HCT116 (cell line): ENCODE measurements around the gene HIPK2. TPM values are rescaled to one million over a fixed set of nuclear protein-coding genes. Genes with fewer than 3 reads are reported as not detected.

Experiments
- ATAC-seq: fragments of 200-7000 bp; cut with Tn5 transposase; 2 replicates; pipeline ENCODE4 v1.9.1; 2020; ENCODE audit warnings: mild to moderate bottlenecking, moderate library complexity
- BruUV-seq: library from RNA; stranded (reverse); fragments of 400-500 nt; replicated peaks from 2 replicates; lab custom pipeline; 2021; lab: Mats Ljungman, UMichigan
- CTCF ChIA-PET: fragments of 300-600 bp; sonication (Branson Sonifier 250); formaldehyde crosslinking; loops from one replicate; lab custom pipeline; 2021; ENCODE audit warnings: antibody characterized with exemption; lab: Charles Lee
- POLR2A ChIA-PET: fragments of 300-600, 350-600 bp; sonication (Branson Sonifier 250); formaldehyde crosslinking; loops from one replicate; lab custom pipeline; 2021; ENCODE audit warnings: antibody characterized with exemption; lab: Charles Lee
- RAD21 ChIA-PET, 2 experiments: fragments of 300-600 bp; sonication (Branson Sonifier 250); formaldehyde crosslinking; loops; one replicate each; lab custom pipeline; 2023; ENCODE audit warnings: low total read pairs in 2 of 2; ENCODE audit not compliant: uncharacterized antibody in 2 of 2, unreplicated experiment in 2 of 2, low non-redundant PET in 1 of 2; lab: Charles Lee
- DNase-seq: peaks from one replicate; pipeline ENCODE4 v3.0.0-alpha.2; 2010; ENCODE audit warnings: low read depth, low spot score
- H2AFZ ChIP-seq: fragments of 200-600 bp; shearing (Covaris generic), sonication (generic); 2 replicates; pipeline ENCODE4 v1.6.1; 2017; ENCODE audit warnings: low read depth, mixed run types, mixed read lengths, antibody characterized with exemption, low read length; ENCODE audit not compliant: poor library complexity, severe bottlenecking
- H3K27ac ChIP-seq: 2 replicates; pipeline ENCODE4 v1.5.1; 2012; ENCODE audit warnings: low read depth, low read length
- H3K27me3 ChIP-seq: fragments of 200-600 bp; sonication (generic); 2 replicates; pipeline ENCODE4 v1.6.1; 2016; ENCODE audit warnings: mixed run types, low read length, mixed read lengths; ENCODE audit not compliant: insufficient read depth
- H3K36me3 ChIP-seq, 2 experiments: fragments of 200-500 bp in 1 of 2; fragments of 200-600 bp in 1 of 2; sonication (Bioruptor generic) in 1 of 2; sonication (generic) in 1 of 2; 2 replicates each; pipeline versions ENCODE4 v1.5.1 to v1.6.1; 2014 to 2016; ENCODE audit warnings: low read length in 2 of 2, inconsistent platforms in 1 of 2, mixed read lengths in 1 of 2, mixed run types in 1 of 2; ENCODE audit not compliant: insufficient read depth in 2 of 2, control insufficient read depth in 1 of 2
- H3K4me1 ChIP-seq, 2 experiments: fragments of 200-600 bp in 1 of 2; sonication (generic) in 1 of 2; 2 replicates each; pipeline versions ENCODE4 v1.5.1 to v1.6.1; 2012 to 2017; ENCODE audit warnings: low read length in 2 of 2, inconsistent platforms in 1 of 2, mild to moderate bottlenecking in 1 of 2, mixed read lengths in 1 of 2, mixed run types in 1 of 2, moderate library complexity in 1 of 2; ENCODE audit not compliant: insufficient read depth in 2 of 2, control insufficient read depth in 1 of 2
- H3K4me2 ChIP-seq: fragments of 200-600 bp; sonication (generic); 2 replicates; pipeline ENCODE4 v1.6.1; 2017; ENCODE audit warnings: mixed run types, low read length, mixed read lengths
- H3K4me3 ChIP-seq, 2 experiments: fragments of 200-600 bp in 1 of 2; sonication (generic) in 1 of 2; replicated peaks in 1 of 2; 2 replicates each; pipeline ENCODE4 v1.5.1; 2011 to 2016; ENCODE audit warnings: low read length in 2 of 2, control low read depth in 1 of 2, low read depth in 1 of 2, mild to moderate bottlenecking in 1 of 2, mixed read lengths in 1 of 2, mixed run types in 1 of 2
- H3K79me2 ChIP-seq: fragments of 200-600 bp; sonication (generic); 2 replicates; pipeline ENCODE4 v1.6.1; 2017; ENCODE audit warnings: mild to moderate bottlenecking, mixed run types, low read length, moderate library complexity, mixed read lengths; ENCODE audit not compliant: insufficient read depth
- H3K9ac ChIP-seq: fragments of 200-600 bp; sonication (generic); 2 replicates; pipeline ENCODE4 v1.6.1; 2016; ENCODE audit warnings: low read length, mixed read lengths
- H3K9me2 ChIP-seq: fragments of 200-600 bp; sonication (generic), shearing (Covaris generic); 2 replicates; pipeline ENCODE4 v1.6.1; 2017; ENCODE audit warnings: mixed run types, mild to moderate bottlenecking, moderate library complexity; ENCODE audit not compliant: insufficient read depth
- H3K9me3 ChIP-seq, 2 experiments: fragments of 200-500 bp in 1 of 2; fragments of 200-600 bp in 1 of 2; sonication (Bioruptor generic) in 1 of 2; sonication (generic) in 1 of 2; 2 replicates each; pipeline ENCODE4 v1.6.1; 2014 to 2017; ENCODE audit warnings: low read length in 2 of 2, mixed read lengths in 2 of 2, inconsistent platforms in 1 of 2, low read depth in 1 of 2, mild to moderate bottlenecking in 1 of 2, mixed run types in 1 of 2, moderate library complexity in 1 of 2; ENCODE audit not compliant: control insufficient read depth in 1 of 2, insufficient read depth in 1 of 2
- H4K20me1 ChIP-seq: fragments of 200-600 bp; sonication (generic), shearing (Covaris generic); 2 replicates; pipeline ENCODE4 v1.6.1; 2017; ENCODE audit warnings: mixed run types, mild to moderate bottlenecking, moderate library complexity; ENCODE audit not compliant: insufficient read depth
- ATF3 ChIP-seq: IDR thresholded peaks from 2 replicates; pipeline ENCODE4 v1.6.1; 2012
- EGR1 ChIP-seq: IDR thresholded peaks from 2 replicates; pipeline ENCODE4 v1.6.1; 2012; ENCODE audit warnings: low read depth
- ELF1 ChIP-seq: IDR thresholded peaks from 2 replicates; pipeline ENCODE4 v1.6.1; 2012; ENCODE audit warnings: low read depth, borderline replicate concordance
- EZH2 ChIP-seq: fragments of 200-600 bp; sonication (generic); IDR thresholded peaks from 2 replicates; pipeline ENCODE4 v1.6.1; 2017; ENCODE audit warnings: antibody characterized with exemption, mixed run types
- EZH2phosphoT487 ChIP-seq: fragments of 200-600 bp; IDR thresholded peaks from 2 replicates; pipeline ENCODE4 v1.6.1; 2018; ENCODE audit warnings: antibody characterized with exemption, borderline replicate concordance
- FOSL1 ChIP-seq: IDR thresholded peaks from 2 replicates; pipeline ENCODE4 v1.6.1; 2012; ENCODE audit warnings: low read depth
- JUND ChIP-seq: IDR thresholded peaks from 2 replicates; pipeline ENCODE4 v1.6.1; 2012
- POLR2A ChIP-seq: IDR thresholded peaks from 2 replicates; pipeline ENCODE4 v1.7.0; 2011; ENCODE audit warnings: borderline replicate concordance; ENCODE audit not compliant: insufficient read depth, insufficient read length; ENCODE audit errors: extremely low read depth
- POLR2AphosphoS5 ChIP-seq: IDR thresholded peaks from 2 replicates; pipeline ENCODE4 v1.6.1; 2011; ENCODE audit warnings: mild to moderate bottlenecking, low read depth, low read length, moderate library complexity
- RAD21 ChIP-seq: IDR thresholded peaks from 2 replicates; pipeline ENCODE4 v1.6.1; 2012; ENCODE audit warnings: low read depth, mild to moderate bottlenecking
- REST ChIP-seq: IDR thresholded peaks from 2 replicates; pipeline ENCODE4 v1.6.1; 2012; ENCODE audit warnings: low read depth
- SIN3A ChIP-seq: IDR thresholded peaks from 2 replicates; pipeline ENCODE4 v1.6.1; 2012; ENCODE audit warnings: low read depth
- SP1 ChIP-seq: IDR thresholded peaks from 2 replicates; pipeline ENCODE4 v1.6.1; 2012; ENCODE audit warnings: low read depth
- SRF ChIP-seq: IDR thresholded peaks from 2 replicates; pipeline ENCODE4 v1.6.1; 2012; ENCODE audit warnings: low read depth
- YY1 ChIP-seq: IDR thresholded peaks from 2 replicates; pipeline ENCODE4 v1.6.1; 2011; ENCODE audit warnings: low read length, low read depth, moderate library complexity, mild to moderate bottlenecking; ENCODE audit not compliant: insufficient replicate concordance; ENCODE audit errors: extremely low read depth
- ZFX ChIP-seq: fragments of 450-650 bp; IDR thresholded peaks from 2 replicates; pipeline ENCODE4 v1.6.1; 2017
- ZNF274 ChIP-seq: fragments of 200-500 bp; sonication (Bioruptor generic); IDR thresholded peaks from 2 replicates; pipeline ENCODE4 v1.6.1; 2014; ENCODE audit warnings: mild to moderate bottlenecking, low read depth, low read length, inconsistent platforms
- intact Hi-C: fragments of 100-400 bp; cut with micrococcal nuclease; formaldehyde crosslinking; loops from 2 replicates; pipeline ENCODE4 v1.10.0; 2022
- total RNA-seq: library from RNA; stranded (reverse); gene quantifications from one replicate; pipeline ENCODE4 v1.2.1, GENCODE V29; 2021; ENCODE audit not compliant: unreplicated experiment
- TF ChIP-seq, protein P1 (sequence below), 3 experiments: fragments of 200-600 bp in 1 of 3; sonication (generic) in 1 of 3; IDR thresholded peaks in 2 of 3; conservative IDR thresholded peaks in 1 of 3; 2 replicates each; pipeline ENCODE4 v1.5.1; 2012 to 2017; ENCODE audit warnings: low read depth in 2 of 3, low read length in 2 of 3, antibody characterized with exemption in 1 of 3, borderline replicate concordance in 1 of 3, control low read depth in 1 of 3, mild to moderate bottlenecking in 1 of 3, mixed read lengths in 1 of 3, mixed run types in 1 of 3, moderate library complexity in 1 of 3; ENCODE audit not compliant: insufficient read depth in 1 of 3

The HIPK2 gene
- total RNA-seq, 1 experiment from 2014 or later, result 49.5 TPM

DNA sequence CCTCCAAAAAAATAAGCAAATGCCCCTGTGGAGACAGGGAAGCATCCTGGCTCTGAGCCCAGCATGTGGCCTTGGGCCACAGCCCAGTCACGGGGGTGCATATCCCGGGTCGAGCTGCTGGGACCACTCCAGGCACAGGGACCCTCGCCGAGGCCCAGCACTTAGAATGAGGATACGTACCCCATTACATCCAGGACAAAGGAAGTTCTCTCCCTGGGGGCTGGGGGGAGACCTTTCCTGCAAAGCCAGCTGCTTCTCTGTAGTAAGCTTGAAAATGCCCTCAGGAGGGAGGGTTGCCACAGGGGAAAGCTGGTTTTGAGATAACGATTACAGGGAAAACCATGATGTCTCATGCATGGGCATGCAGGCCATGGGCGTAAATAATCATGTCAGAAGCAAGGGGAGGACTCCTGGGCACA lies 75.5 kb downstream of the HIPK2 start:
- ChIA-PET CTCF (no interaction called here), RAD21 (no interaction called here), POLR2A (no interaction called here)
- peaks cover 21% of the 10 kb centered on the region; the same call in 1 of the 2 replicates for H3K79me2 ChIP-seq
- no peak overlapping the region for H3K4me3 ChIP-seq
- DNase-seq (no peak), ATAC-seq (no peak)
- BruUV-seq, result no TSS peak
- H3K9me2 ChIP-seq, result no peaks in the 10 kb centered on the region
- H3K9me3 ChIP-seq, result no peaks in the 10 kb centered on the region
- H3K27me3 ChIP-seq, result no peaks in the 10 kb centered on the region
- TF ChIP-seq JUND (no peak), POLR2AphosphoS5 (no peak), ATF3 (no peak), EZH2phosphoT487 (no peak), EGR1 (no peak), EZH2 (no peak), REST (no peak), SP1 (no peak), ELF1 (no peak), SIN3A (no peak), FOSL1 (no peak), ZFX (no peak), RAD21 (no peak), YY1 (no peak), POLR2A (no peak), ZNF274 (no peak), SRF (no peak)
- TF ChIP-seq, protein P1, sequence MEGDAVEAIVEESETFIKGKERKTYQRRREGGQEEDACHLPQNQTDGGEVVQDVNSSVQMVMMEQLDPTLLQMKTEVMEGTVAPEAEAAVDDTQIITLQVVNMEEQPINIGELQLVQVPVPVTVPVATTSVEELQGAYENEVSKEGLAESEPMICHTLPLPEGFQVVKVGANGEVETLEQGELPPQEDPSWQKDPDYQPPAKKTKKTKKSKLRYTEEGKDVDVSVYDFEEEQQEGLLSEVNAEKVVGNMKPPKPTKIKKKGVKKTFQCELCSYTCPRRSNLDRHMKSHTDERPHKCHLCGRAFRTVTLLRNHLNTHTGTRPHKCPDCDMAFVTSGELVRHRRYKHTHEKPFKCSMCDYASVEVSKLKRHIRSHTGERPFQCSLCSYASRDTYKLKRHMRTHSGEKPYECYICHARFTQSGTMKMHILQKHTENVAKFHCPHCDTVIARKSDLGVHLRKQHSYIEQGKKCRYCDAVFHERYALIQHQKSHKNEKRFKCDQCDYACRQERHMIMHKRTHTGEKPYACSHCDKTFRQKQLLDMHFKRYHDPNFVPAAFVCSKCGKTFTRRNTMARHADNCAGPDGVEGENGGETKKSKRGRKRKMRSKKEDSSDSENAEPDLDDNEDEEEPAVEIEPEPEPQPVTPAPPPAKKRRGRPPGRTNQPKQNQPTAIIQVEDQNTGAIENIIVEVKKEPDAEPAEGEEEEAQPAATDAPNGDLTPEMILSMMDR (IDR thresholded peaks at IDR 0.05 in 2 of 3, conservative IDR thresholded peaks at IDR 0.05 in 1 of 3; ENCODE audit: borderline replicate concordance in 1 of 3, insufficient read depth in 1 of 3, low read depth in 2 of 3, low read length in 2 of 3), result no peak
- H3K27ac ChIP-seq, result no peak overlapping the region
- intact Hi-C loops, result no loop called here
- H3K36me3 ChIP-seq, result 0 out of 4 replicates have a peak, but pooled peaks cover 0 to 3% of the 10 kb centered on the region in 2 experiments
- H2AFZ ChIP-seq, result no peak overlapping the region
- no peak overlapping the region for H3K4me2 ChIP-seq
- H3K4me1 ChIP-seq, result 0 out of 4 replicates have a peak, but pooled peaks cover 0 to 4% of the 10 kb centered on the region in 2 experiments
- H4K20me1 ChIP-seq, result no peaks in the 10 kb centered on the region
- no peak overlapping the region for H3K9ac ChIP-seq
